H9 (cell line): ENCODE results near the gene OTOGL. TPM values are rescaled to one million over a fixed set of nuclear protein-coding genes. Genes with fewer than 3 reads are reported as not detected.

Experiments
- DNase-seq: peaks from one replicate; pipeline ENCODE4 v3.0.0-alpha.2; 2017
- H2AFZ ChIP-seq: one replicate; pipeline ENCODE4 v1.6.1; 2013; ENCODE audit warnings: mild to moderate bottlenecking, low read length, control low read depth, moderate library complexity
- H2AK5ac ChIP-seq: 2 replicates; pipeline ENCODE4 v1.6.1; 2013; ENCODE audit warnings: low read length, control low read depth, mixed read lengths; ENCODE audit not compliant: insufficient read length
- H2BK120ac ChIP-seq: one replicate; pipeline ENCODE4 v1.6.1; 2013; ENCODE audit warnings: low read depth, mild to moderate bottlenecking, low read length, control low read depth, inconsistent platforms; ENCODE audit not compliant: poor library complexity, severe bottlenecking
- H2BK12ac ChIP-seq: 2 replicates; pipeline ENCODE4 v1.6.1; 2013; ENCODE audit warnings: low read length, control low read depth, mixed read lengths, low read depth; ENCODE audit not compliant: insufficient read length
- H2BK15ac ChIP-seq: 2 replicates; pipeline ENCODE4 v1.6.1; 2013; ENCODE audit warnings: low read depth, low read length, control low read depth
- H2BK20ac ChIP-seq: one replicate; pipeline ENCODE4 v1.6.1; 2013; ENCODE audit warnings: low read depth, mild to moderate bottlenecking, low read length, control low read depth, inconsistent platforms; ENCODE audit not compliant: poor library complexity, severe bottlenecking
- H2BK5ac ChIP-seq: 2 replicates; pipeline ENCODE4 v1.6.1; 2013; ENCODE audit warnings: low read length, control low read depth, mixed read lengths; ENCODE audit not compliant: insufficient read length
- H3K14ac ChIP-seq: 2 replicates; pipeline ENCODE4 v1.6.1; 2013; ENCODE audit warnings: low read length, control low read depth; ENCODE audit not compliant: insufficient read depth
- H3K18ac ChIP-seq: 2 replicates; pipeline ENCODE4 v1.6.1; 2013; ENCODE audit warnings: low read depth, mild to moderate bottlenecking, mixed read lengths, low read length, control low read depth; ENCODE audit not compliant: insufficient read length
- H3K23ac ChIP-seq: 2 replicates; pipeline ENCODE4 v1.6.1; 2013; ENCODE audit warnings: low read length, control low read depth, mixed read lengths, low read depth; ENCODE audit not compliant: insufficient read length
- H3K23me2 ChIP-seq: 2 replicates; pipeline ENCODE4 v1.6.1; 2013; ENCODE audit warnings: low read depth, mild to moderate bottlenecking, mixed read lengths, low read length, control low read depth; ENCODE audit not compliant: insufficient read length, poor library complexity, severe bottlenecking
- H3K27ac ChIP-seq: 2 replicates; pipeline ENCODE4 v1.5.1; 2013; ENCODE audit warnings: low read length, control low read depth, mixed read lengths, low read depth; ENCODE audit not compliant: insufficient read length
- H3K27me3 ChIP-seq: 2 replicates; pipeline ENCODE4 v1.6.1; 2013; ENCODE audit warnings: low read length, control low read depth, inconsistent platforms; ENCODE audit not compliant: insufficient read depth
- H3K4ac ChIP-seq: 2 replicates; pipeline ENCODE4 v1.6.1; 2013; ENCODE audit warnings: low read depth, mild to moderate bottlenecking, control low read depth, inconsistent platforms, low read length, moderate library complexity
- H3K4me1 ChIP-seq: 2 replicates; pipeline ENCODE4 v1.6.1; 2013; ENCODE audit warnings: low read length, control low read depth, inconsistent platforms; ENCODE audit not compliant: insufficient read depth
- H3K4me2 ChIP-seq: 2 replicates; pipeline ENCODE4 v1.6.1; 2013; ENCODE audit warnings: low read length, control low read depth, mixed read lengths; ENCODE audit not compliant: insufficient read length, insufficient read depth
- H3K56ac ChIP-seq: 2 replicates; pipeline ENCODE4 v1.6.1; 2013; ENCODE audit warnings: low read depth, mild to moderate bottlenecking, mixed read lengths, low read length, control low read depth; ENCODE audit not compliant: insufficient read length
- H3K79me1 ChIP-seq: 2 replicates; pipeline ENCODE4 v1.6.1; 2013; ENCODE audit warnings: low read depth, mild to moderate bottlenecking, moderate library complexity, low read length, control low read depth, inconsistent platforms; ENCODE audit not compliant: insufficient read depth, poor library complexity, severe bottlenecking
- H3K79me2 ChIP-seq: 2 replicates; pipeline ENCODE4 v1.6.1; 2013; ENCODE audit warnings: low read length, control low read depth, inconsistent platforms; ENCODE audit not compliant: insufficient read depth
- H3K9ac ChIP-seq: 2 replicates; pipeline ENCODE4 v1.6.1; 2013; ENCODE audit warnings: low read length, control low read depth, mixed read lengths; ENCODE audit not compliant: insufficient read length; ENCODE audit errors: extremely low read depth
- H3K9me3 ChIP-seq: one replicate; pipeline ENCODE4 v1.6.1; 2013; ENCODE audit warnings: low read depth, low read length, inconsistent platforms; ENCODE audit not compliant: control insufficient read depth
- H3T11ph ChIP-seq: one replicate; pipeline ENCODE4 v1.6.1; 2013; ENCODE audit warnings: mild to moderate bottlenecking, low read length, control low read depth, inconsistent platforms
- H4K20me1 ChIP-seq: one replicate; pipeline ENCODE4 v1.6.1; 2013; ENCODE audit not compliant: control insufficient read depth, insufficient read length, insufficient read depth
- H4K5ac ChIP-seq: 2 replicates; pipeline ENCODE4 v1.6.1; 2013; ENCODE audit warnings: low read depth, mild to moderate bottlenecking, mixed read lengths, low read length, control low read depth; ENCODE audit not compliant: insufficient read length
- H4K8ac ChIP-seq: replicated peaks from 2 replicates; pipeline ENCODE4 v1.6.1; 2013; ENCODE audit warnings: low read length, control low read depth, mixed read lengths, low read depth; ENCODE audit not compliant: insufficient read length
- H4K91ac ChIP-seq: 2 replicates; pipeline ENCODE4 v1.6.1; 2013; ENCODE audit warnings: low read depth, mild to moderate bottlenecking, moderate library complexity, mixed read lengths, low read length, control low read depth; ENCODE audit not compliant: insufficient read length
- H3K27ac Mint-ChIP-seq, 3 experiments: 2 replicates in 2 of 3; 3 replicates in 1 of 3; pipeline ENCODE4 v1.8.0; 2020 to 2021; ENCODE audit warnings: mixed read lengths in 3 of 3, mild to moderate bottlenecking in 1 of 3, moderate library complexity in 1 of 3
- H3K27me3 Mint-ChIP-seq: 2 replicates; pipeline ENCODE4 v1.8.0; 2021; ENCODE audit warnings: low read depth, mild to moderate bottlenecking, moderate library complexity, mixed read lengths
- H3K36me3 Mint-ChIP-seq, 3 experiments: 2 replicates in 2 of 3; 3 replicates in 1 of 3; pipeline ENCODE4 v1.8.0; 2020 to 2021; ENCODE audit warnings: low read depth in 3 of 3, mixed read lengths in 3 of 3; ENCODE audit not compliant: insufficient read depth in 1 of 3
- H3K4me1 Mint-ChIP-seq, 2 experiments: 2 replicates each; pipeline ENCODE4 v1.8.0; 2020; ENCODE audit warnings: mixed read lengths in 2 of 2
- H3K4me3 Mint-ChIP-seq, 2 experiments: 2 replicates in 1 of 2; 3 replicates in 1 of 2; pipeline ENCODE4 v1.8.0; 2020 to 2021; ENCODE audit warnings: mild to moderate bottlenecking in 2 of 2, mixed read lengths in 2 of 2, moderate library complexity in 1 of 2
- H3K9me3 Mint-ChIP-seq, 2 experiments: 2 replicates in 1 of 2; 3 replicates in 1 of 2; pipeline ENCODE4 v1.8.0; 2020; ENCODE audit warnings: mild to moderate bottlenecking in 2 of 2, mixed read lengths in 2 of 2, moderate library complexity in 1 of 2
- CTCF ChIP-seq: fragments of 200-600 bp; sonication (generic); conservative IDR thresholded peaks from 3 replicates; pipeline ENCODE4 v1.8.0; 2021; ENCODE audit warnings: antibody characterized with exemption, mild to moderate bottlenecking
- WGBS: extraction: QIAGEN DNeasy Blood & Tissue Kit; methylation state at CpG from one replicate; pipeline ENCODE4 v1.1.7; 2013; ENCODE audit warnings: missing lambda C conversion rate, low lambda C conversion rate, mixed read lengths; ENCODE audit not compliant: insufficient read length; ENCODE audit errors: extremely low coverage; 5-methylcytosine and 5-hydroxymethylcytosine counted together
- total RNA-seq: library from RNA; stranded (reverse); gene quantifications from 2 replicates; pipeline ENCODE4 v1.2.1, GENCODE V29; 2021

OTOGL gene
- total RNA-seq, 1 experiment from 2014 or later = 0.11 TPM

DNA sequence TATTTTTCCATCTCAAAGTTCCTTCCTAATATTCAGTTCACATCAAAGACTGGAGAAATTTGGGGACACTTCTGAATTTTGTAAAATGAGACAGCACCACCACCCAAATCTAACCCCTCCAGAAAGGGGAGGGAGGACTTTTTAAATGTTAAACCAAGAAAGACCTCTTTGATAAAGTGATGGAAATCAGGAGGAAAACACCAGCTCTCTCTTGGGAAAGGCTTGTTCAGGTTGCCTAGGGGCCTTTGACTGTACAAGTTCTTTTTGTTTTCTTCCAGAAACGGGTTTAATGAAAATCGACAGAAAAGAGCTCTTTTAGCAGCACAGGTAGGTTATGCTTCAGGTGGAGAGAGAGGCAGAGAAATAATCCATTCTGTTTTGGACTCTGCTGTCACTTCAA lies 112.3 kb downstream of the OTOGL start:
- Histone ChIP-seq H3K18ac (no peak overlapping the region), H3K23ac (no peak overlapping the region), H3K4me2 (no peak overlapping the region), H2AFZ (no peak overlapping the region), H3K9me3 (no peaks in the 10 kb centered on the region), H4K91ac (no peak overlapping the region), H3K9ac (no peak overlapping the region), H4K20me1 (no peaks in the 10 kb centered on the region), H2BK120ac (no peak overlapping the region), H4K8ac (no peak overlapping the region), H2BK12ac (no peak overlapping the region), H3K14ac (no peak overlapping the region), H4K5ac (no peak overlapping the region), H3K79me1 (no peaks in the 10 kb centered on the region), H2AK5ac (no peak overlapping the region), H2BK20ac (no peak overlapping the region), H3K27me3 (no peaks in the 10 kb centered on the region), H2BK5ac (no peak overlapping the region), H3K27ac (no peak overlapping the region), H3K4me1 (peaks cover 3% of the 10 kb centered on the region), H2BK15ac (no peak overlapping the region), H3T11ph (no peak overlapping the region), H3K23me2 (no peaks in the 10 kb centered on the region), H3K4ac (no peak overlapping the region), H3K56ac (no peak overlapping the region), H3K79me2 (no peaks in the 10 kb centered on the region)
- Mint-ChIP-seq H3K4me3 (no peak overlapping the region), H3K27ac (peak overlapping the region in 1 of 3 experiments; percentile 77; a peak in 1 of 7 replicates), H3K36me3 (no peaks in the 10 kb centered on the region), H3K9me3 (no peaks in the 10 kb centered on the region), H3K4me1 (peaks cover 19 to 25% of the 10 kb centered on the region in 2 experiments), H3K27me3 (no peaks in the 10 kb centered on the region)
- TF ChIP-seq CTCF = no peak
- WGBS = no CpG with 5 or more reads among the region's 2 CpGs
- no peak for DNase-seq
